ENCODE results near the gene METTL8.
"Not testable (repeated sequence)": the region's sequence is repeated elsewhere in the genome, so short reads cannot be mapped to it uniquely, and the experiment has no call there.

METTL8 gene

GRCh38 chr2:171394164-171394740, 39.5 kb downstream of the METTL8 start:
- no peak for DNase-seq

- DNase-seq, result no peak
These were observed 40.3 kb downstream of the METTL8 start for GRCh38 chr2:171393487-171393886.

DNA sequence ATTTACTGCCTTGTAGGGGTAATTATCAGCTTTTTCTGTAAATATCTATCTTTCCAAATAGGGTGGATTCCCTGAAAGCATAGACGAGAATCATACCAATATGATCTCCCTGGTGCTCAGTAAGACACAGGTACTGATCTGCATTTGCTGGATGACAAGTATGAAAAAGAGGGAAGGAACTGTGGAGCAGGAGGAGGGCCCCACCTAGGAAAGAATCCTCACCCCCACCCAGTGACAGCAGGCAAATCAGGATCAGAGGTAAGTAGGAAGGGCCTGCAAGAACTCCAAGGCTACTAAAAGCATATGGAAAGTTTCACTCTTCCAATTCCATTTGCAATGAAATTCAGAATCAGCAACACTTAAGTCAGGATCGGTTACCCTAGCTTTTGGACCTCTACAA, 42.3 kb downstream of the METTL8 start:
- no peak for DNase-seq

DNA sequence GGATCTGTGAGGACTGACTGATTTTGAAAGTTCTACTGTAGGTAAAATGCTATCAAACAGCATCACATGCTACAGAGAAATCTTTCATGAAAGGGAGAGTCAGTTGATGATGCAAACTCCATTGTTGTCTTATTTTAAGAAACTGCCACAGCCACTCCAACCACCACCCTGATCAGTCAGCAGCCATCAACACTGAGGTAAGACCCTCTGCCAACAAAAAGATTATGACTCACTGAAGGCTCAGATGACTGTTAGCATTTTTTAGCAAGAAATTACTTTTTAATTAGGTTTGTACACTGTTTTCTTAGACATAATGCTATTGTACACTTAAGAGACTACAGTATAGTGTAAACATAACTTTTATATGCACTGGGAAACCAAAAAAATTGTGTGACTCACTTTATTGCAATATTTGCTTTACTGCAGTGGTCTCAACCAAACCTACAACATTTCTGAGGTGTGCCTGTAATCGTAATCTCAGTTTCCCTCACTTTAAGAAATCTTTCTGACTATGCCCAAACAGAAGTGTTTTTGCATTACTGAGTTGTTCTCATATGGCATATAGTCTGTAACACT, 42.8 kb downstream of the METTL8 start:
- no peak for DNase-seq

GRCh38 chr2:171389780-171390179, 44.0 kb downstream of the METTL8 start:
- no peak for DNase-seq

DNA sequence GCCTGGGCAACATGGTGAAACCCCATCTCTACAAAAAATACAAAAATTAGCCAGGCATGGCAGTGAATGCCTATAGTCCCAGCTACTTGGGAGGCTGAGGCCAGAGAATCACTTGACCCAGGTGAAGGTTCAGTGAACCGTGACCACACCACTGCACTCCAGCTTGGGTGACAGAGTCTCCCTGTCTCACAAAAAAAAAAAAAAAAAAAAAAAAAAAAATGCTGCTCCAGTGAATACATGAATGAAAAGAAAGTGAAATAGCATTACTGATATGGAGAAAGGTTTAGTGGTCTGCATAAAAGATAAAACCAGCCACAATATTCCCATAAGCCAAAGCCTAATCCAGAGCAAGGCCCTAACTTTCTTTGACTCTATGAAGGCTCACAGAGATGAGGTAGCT, 44.5 kb downstream of the METTL8 start:
- DNase-seq, result no peak

- no peak for DNase-seq
These were observed 46.7 kb downstream of the METTL8 start for GRCh38 chr2:171387052-171387451.

DNA sequence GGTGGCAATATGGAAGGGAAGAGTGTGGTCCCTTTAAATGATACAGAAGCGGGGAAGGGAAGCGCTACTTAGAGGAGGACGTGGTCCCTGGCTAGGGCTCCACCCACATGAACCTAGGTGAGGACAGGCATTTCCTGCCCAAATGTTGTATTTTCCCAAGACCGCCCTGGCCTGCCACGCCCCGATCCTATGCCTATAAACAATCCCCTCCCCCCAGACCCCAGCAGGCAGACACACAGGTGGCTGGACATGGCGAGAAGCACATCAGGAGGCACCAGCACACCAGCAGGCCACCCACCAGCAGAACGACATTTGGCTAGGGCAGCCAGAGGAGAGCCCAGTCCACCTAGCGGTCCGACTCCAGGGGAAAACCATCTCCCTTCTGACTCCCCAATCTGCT, 47.2 kb downstream of the METTL8 start:
- no peak for DNase-seq

- no peak for DNase-seq
These were observed 50.7 kb downstream of the METTL8 start for GRCh38 chr2:171383134-171383533.

DNA sequence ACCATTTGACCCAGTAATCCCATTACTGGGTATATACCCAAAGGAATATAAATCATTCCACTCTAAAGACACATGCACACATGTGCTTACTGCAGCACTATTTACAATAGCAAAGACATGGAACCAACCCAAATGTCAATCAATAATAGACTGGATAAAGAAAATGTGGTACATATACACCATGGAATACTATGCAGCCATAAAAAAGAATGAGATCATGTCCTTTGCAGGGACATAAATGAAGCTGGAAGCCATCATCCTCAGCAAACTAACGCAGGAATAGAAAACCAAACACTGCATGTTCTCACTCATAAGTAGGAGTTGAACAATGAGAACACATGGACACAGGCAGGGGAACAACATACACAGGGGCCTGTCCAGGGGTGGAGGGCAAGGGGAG, 51.6 kb downstream of the METTL8 start:
- DNase-seq, result not testable (repeated sequence)

DNA sequence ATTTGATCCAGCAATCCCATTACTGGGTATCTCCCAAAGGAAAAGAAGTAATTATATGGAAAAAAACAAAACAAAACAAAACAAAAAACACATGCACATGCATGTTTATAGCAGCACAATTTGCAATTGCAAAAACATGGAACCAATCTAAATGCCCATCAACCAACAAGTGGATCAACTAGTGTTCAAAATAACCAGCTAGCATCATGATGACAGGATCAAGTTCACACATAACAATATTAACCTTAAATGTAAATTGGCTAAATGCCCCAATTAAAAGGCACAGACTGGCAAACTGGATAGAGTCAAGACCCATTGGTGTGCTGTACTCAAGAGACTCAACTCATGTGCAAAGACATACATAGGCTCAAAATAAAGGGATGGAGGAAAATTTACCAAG, 55.9 kb downstream of the METTL8 start:
- DNase-seq, result not testable (repeated sequence)

DNA sequence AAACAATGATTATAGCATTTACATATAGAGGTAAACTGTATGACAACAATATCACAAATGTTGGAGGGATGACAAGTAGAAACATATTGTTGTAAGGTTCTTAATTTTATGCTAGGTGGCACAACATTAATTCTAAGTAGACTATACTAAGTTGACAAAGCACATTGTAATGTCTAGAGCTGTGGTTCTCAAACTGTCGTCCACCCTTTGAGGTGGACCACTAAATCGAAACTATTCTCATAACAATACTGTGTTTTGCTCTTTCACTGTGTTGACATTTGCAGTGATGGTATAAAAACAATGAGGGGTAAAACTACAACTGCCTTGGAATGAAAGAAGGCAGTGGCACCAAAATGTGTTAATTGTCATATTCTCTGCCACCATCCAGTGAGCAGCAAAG, 66.1 kb downstream of the METTL8 start:
- no peak for DNase-seq

DNA sequence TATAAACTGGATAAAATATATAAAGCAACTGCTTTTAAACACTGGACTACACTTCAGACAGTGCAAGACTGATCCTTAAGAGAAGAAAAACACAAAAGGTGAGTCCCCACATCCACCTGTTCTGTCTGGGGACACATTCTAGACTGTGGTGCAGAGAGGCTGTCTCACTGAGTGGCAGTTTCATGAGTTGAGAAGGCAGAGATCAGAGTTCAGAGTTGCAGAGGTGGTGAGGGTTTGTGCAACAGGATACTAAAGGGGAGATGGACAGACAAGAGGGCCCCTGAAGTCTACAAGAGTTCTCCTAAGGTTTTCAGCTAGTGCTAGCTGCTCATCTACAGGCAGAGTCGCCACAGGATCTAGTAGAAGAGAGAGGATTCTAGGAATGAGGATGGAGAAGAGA, 68.0 kb downstream of the METTL8 start:
- no peak for DNase-seq

DNA sequence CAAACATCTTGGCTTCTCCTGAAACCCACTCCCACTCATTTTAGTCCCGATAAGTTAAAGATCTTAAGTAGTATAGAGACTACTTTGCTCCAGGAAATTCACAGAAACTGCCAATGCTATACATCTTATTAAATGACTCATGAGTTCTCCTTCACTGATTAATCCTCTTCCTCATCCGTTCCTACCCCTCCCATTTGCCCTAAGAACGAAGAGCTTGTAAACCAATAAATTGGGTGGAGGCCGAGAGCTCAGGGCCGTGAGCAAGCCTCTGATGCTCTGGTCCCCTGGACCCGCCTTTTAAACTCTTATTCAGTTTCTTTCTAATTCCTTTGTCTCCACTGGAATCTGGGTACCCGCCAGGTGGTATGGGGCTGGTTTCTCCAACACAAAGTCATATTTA, 68.6 kb downstream of the METTL8 start:
- no peak for DNase-seq

GRCh38 chr2:171362396-171362795, 71.4 kb downstream of the METTL8 start:
- DNase-seq, result no peak

- no peak for DNase-seq
These were observed 72.9 kb downstream of the METTL8 start for GRCh38 chr2:171360905-171361304.

DNA sequence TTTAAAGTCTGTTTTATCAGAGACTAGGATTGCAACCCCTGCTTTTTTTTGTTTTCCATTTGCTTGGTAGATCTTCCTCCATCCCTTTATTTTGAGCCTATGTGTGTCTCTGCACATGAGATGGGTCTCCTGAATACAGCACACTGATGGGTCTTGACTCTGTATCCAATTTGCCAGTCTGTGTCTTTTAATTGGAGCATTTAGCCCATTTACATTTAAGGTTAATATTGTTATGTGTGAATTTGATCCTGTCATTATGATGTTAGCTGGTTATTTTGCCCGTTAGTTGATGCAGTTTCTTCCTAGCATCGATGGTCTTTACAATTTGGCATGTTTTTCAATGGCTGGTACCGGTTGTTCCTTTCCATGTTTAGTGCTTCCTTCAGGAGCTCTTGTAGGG, 80.0 kb downstream of the METTL8 start:
- DNase-seq, result not testable (repeated sequence)

DNA sequence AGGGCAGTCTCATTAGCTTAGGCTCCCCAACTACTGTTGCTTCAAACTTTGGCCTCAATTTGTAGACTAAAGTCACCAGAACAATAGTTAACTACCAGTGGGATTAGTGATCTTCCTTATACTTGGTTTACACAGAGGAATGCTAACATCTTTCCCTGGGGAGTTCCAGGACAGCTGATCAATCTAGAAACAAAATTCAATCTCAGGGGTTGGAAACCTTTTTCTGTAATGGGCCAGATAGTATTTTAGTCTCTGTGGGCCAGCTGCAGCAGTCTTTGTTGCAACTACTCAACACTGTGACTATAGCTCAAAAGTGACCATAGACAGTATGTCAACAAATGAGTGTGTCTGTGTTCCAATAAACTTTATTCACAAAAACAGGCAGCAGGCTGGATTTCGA, 85.7 kb downstream of the METTL8 start:
- no peak for DNase-seq

GRCh38 chr2:171347591-171348032, 86.2 kb downstream of the METTL8 start:
- no peak for DNase-seq

DNA sequence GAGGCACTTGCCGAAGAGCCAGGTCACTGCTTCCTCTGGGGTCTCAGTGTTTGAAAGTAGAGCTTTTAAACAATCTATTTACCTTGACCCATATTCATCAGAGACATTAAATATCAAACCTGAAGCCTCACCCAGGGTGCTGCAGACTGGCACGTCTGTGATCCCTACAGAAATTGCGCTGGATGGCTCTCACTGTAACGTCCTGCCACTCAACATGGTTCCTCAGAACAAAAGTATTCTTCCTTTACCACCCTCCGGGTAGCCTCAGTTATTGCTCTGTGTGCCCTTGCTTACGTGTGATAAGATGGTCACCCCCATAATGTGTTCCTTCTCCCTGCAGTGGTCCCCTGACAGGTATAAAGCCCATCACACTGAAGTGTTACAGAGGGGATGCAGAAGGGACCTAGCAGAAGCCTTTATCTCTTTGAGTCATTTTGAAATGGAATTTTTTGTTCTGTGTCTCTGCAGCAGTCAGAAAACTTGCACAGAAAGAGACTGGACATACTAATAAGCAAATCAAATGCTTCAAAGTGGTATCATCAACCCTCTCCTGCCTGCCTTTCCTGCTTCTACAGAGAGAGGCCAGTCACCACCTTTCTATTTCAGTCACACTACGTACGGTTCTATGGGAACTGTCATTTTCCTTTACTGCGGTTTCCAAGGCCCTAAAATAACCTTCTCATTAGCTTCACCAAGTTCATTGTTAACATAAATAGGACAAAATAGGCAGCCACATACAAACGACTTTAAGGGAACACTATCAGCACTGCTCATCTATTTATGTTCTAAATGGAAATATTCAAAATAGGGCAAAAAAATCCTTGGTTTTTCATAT, 86.8 kb downstream of the METTL8 start:
- no peak for DNase-seq

DNA sequence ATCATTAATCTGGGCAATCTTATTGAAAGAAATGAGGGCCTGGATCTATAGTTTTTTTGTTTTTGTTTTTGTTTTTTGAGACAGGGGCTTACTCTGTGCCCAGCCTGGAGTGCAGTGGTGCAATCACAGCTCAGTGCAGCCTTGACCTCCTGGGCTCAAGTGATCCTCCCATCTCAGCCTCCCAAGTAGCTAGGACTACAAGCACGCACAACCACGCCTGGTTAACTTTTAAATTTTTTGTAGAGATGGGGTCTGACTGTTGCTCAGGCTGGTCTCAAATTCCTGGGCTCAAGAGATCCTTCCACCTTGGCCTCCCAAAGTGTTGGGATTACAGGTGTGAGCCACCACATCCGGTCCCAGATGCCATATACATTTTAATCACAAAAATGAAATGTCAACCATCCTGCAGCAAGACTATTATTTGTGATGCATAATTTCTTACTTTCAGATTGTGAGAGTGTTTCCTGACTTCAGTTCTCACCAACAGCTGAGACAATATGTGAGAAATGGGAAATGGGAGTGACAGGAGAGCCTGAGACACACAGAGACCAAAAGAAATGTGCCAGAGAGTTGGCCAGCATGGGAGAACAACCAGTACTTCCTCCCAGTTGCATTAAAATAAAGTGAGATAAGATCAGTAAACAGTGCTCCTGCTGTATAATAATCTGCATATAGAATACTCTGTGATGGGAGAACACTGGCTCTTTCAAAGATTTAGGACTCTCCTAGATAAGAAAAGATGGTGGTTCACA, 87.6 kb downstream of the METTL8 start:
- no peak for DNase-seq

- no peak for DNase-seq
These were observed 89.6 kb downstream of the METTL8 start for GRCh38 chr2:171344182-171344581.

GRCh38 chr2:171342067-171342413, 91.8 kb downstream of the METTL8 start:
- no peak for DNase-seq
